ENCODE measurements around the gene TAOK2. TPM values are rescaled to one million over a fixed set of nuclear protein-coding genes. Genes with fewer than 3 reads are reported as not detected.

TAOK2 gene
- polyA plus RNA-seq, 1 donor: 46.6 TPM

DNA sequence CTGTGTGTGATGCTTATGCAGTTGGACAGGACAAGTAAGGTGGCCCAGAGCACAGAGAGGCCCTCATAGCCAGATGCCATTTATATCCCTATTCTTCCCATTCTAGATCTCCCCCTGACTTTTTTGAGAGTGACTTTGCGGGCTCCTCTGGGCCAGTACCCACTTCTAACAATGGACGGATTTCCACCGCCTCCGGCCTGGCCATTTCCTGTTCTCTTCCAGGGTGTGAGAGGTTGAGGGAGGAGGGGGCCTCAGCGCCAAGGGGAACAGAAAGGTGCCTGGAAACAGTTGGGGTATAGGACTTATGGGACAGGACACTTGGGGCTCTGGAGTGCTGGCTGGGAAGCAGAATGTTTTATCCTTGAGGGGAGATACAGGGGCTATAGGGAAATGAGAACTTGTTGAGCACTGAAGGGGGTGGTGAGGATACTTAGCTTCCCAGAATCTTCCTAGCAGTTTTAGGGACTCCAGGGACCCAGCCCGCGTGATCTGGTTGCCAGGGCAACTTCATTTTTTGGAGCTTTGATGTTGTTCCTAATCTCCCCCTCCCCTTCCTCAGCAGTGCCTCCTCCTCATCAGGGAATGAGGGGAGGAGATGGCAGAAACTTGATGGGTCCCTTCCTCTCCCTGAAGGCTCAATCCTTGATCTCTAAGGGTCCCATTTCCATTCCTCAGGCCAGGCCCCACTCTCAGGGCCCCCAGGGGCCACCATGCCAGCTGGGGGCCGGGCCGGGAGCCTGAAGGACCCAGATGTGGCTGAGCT, 3.6 kb downstream of the TAOK2 start:
- Histone ChIP-seq H3K27ac (ENCODE audit: low read length) (no peak overlapping the region), H3K4me3 (ENCODE audit: low read length) (no peak overlapping the region), H3K4me1 (ENCODE audit: control insufficient read depth, insufficient read depth, low read length) (peaks cover 16% of the 10 kb centered on the region)

DNA sequence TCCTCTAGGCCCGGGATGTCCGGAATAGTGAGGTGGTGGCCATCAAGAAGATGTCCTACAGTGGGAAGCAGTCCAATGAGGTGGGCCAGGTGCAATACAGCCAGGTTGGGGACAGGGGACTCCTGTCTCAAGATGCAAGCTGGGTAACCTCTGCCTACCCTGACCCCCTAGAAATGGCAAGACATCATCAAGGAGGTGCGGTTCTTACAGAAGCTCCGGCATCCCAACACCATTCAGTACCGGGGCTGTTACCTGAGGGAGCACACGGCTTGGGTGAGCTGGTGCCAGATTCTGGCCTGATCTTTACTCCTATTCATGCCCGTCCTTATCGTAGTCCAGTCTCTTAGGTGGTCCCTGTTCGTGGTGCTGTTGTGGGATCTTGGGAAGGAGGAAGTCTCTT, 4.4 kb downstream of the TAOK2 start:
- no CpG with 5 or more reads among the region's 9 CpGs for WGBS (ENCODE audit: insufficient coverage, low lambda C conversion rate)
- H3K27ac ChIP-seq (ENCODE audit: low read length): no peak overlapping the region

More for the DNA sequence above, 3.6 kb downstream of the TAOK2 start:
- Histone ChIP-seq H3K36me3 (ENCODE audit: control insufficient read depth, insufficient read depth, low read length) (peaks cover 53% of the 10 kb centered on the region), H3K27me3 (ENCODE audit: control insufficient read depth, insufficient read depth, low read length) (no peaks in the 10 kb centered on the region), H3K9me3 (ENCODE audit: control insufficient read depth, low read depth, low read length) (no peaks in the 10 kb centered on the region)
- no peak for DNase-seq
- no CpG with 5 or more reads among the region's 9 CpGs for WGBS (ENCODE audit: insufficient coverage, low lambda C conversion rate)

GRCh38 chr16:29978564-29979270, 5.0 kb downstream of the TAOK2 start:
- WGBS (ENCODE audit: insufficient coverage, low lambda C conversion rate): no CpG with 5 or more reads among the region's 9 CpGs
- no peak for DNase-seq
- no peaks in the 10 kb centered on the region for H3K27me3 ChIP-seq (ENCODE audit: control insufficient read depth, insufficient read depth, low read length)
- H3K9me3 ChIP-seq (ENCODE audit: control insufficient read depth, low read depth, low read length): no peaks in the 10 kb centered on the region
- peaks cover 65% of the 10 kb centered on the region for H3K36me3 ChIP-seq (ENCODE audit: control insufficient read depth, insufficient read depth, low read length)
- H3K27ac ChIP-seq (ENCODE audit: low read length): no peak overlapping the region
- H3K4me3 ChIP-seq (ENCODE audit: low read length): no peak overlapping the region
- peaks cover 13% of the 10 kb centered on the region for H3K4me1 ChIP-seq (ENCODE audit: control insufficient read depth, insufficient read depth, low read length)

More for the DNA sequence above, 4.4 kb downstream of the TAOK2 start:
- no peaks in the 10 kb centered on the region for H3K9me3 ChIP-seq (ENCODE audit: control insufficient read depth, low read depth, low read length)
- peaks cover 58% of the 10 kb centered on the region for H3K36me3 ChIP-seq (ENCODE audit: control insufficient read depth, insufficient read depth, low read length)
- no peak for DNase-seq
- peaks cover 16% of the 10 kb centered on the region for H3K4me1 ChIP-seq (ENCODE audit: control insufficient read depth, insufficient read depth, low read length)
- H3K27me3 ChIP-seq (ENCODE audit: control insufficient read depth, insufficient read depth, low read length): no peaks in the 10 kb centered on the region
- H3K4me3 ChIP-seq (ENCODE audit: low read length): no peak overlapping the region

DNA sequence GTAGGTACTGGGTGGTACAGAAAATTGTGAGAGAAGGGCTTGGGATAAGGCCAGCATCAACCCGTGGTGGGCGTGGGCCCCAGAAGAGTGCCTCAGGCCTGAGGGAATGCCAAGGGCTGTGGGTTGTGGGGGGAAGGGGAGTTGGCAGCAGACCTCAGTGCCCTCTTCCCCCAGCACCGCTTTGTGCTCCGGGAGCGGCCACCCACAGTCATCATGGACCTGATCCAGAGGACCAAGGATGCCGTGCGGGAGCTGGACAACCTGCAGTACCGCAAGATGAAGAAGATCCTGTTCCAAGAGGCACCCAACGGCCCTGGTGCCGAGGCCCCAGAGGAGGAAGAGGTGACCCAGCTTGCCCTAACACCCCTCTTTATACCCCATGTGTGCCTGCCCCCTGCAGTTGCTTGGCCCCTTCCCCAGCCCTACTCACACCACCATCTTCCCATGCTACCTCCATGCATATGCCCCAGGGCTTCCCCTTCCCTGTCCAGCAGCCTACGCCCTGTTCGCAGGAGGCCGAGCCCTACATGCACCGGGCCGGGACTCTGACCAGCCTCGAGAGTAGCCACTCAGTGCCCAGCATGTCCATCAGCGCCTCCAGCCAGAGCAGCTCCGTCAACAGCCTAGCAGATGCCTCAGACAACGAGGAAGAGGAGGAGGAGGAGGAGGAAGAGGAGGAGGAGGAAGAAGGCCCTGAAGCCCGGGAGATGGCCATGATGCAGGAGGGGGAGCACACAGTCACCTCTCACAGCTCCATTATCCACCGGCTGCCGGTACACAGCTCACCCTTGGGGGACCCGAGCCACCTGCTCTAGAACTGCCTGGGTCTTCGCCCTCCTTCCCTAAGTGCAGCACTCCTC, 9.1 kb downstream of the TAOK2 start:
- Histone ChIP-seq H3K4me1 (ENCODE audit: control insufficient read depth, insufficient read depth, low read length) (no peaks in the 10 kb centered on the region), H3K27me3 (ENCODE audit: control insufficient read depth, insufficient read depth, low read length) (no peaks in the 10 kb centered on the region), H3K27ac (ENCODE audit: low read length) (no peak overlapping the region), H3K4me3 (ENCODE audit: low read length) (no peak overlapping the region), H3K9me3 (ENCODE audit: control insufficient read depth, low read depth, low read length) (no peaks in the 10 kb centered on the region), H3K36me3 (ENCODE audit: control insufficient read depth, insufficient read depth, low read length) (peaks cover 98% of the 10 kb centered on the region)
- no CpG with 5 or more reads among the region's 24 CpGs for WGBS (ENCODE audit: insufficient coverage, low lambda C conversion rate)
- no peak for DNase-seq

- DNase-seq: no peak
- peaks cover 98% of the 10 kb centered on the region for H3K36me3 ChIP-seq (ENCODE audit: control insufficient read depth, insufficient read depth, low read length)
- no CpG with 5 or more reads among the region's 12 CpGs for WGBS (ENCODE audit: insufficient coverage, low lambda C conversion rate)
- no peaks in the 10 kb centered on the region for H3K4me1 ChIP-seq (ENCODE audit: control insufficient read depth, insufficient read depth, low read length)
- H3K4me3 ChIP-seq (ENCODE audit: low read length): no peak overlapping the region
- no peak overlapping the region for H3K27ac ChIP-seq (ENCODE audit: low read length)
- no peaks in the 10 kb centered on the region for H3K9me3 ChIP-seq (ENCODE audit: control insufficient read depth, low read depth, low read length)
- H3K27me3 ChIP-seq (ENCODE audit: control insufficient read depth, insufficient read depth, low read length): no peaks in the 10 kb centered on the region
Measured at GRCh38 chr16:29983420-29984136, 9.9 kb downstream of the TAOK2 start.

DNA sequence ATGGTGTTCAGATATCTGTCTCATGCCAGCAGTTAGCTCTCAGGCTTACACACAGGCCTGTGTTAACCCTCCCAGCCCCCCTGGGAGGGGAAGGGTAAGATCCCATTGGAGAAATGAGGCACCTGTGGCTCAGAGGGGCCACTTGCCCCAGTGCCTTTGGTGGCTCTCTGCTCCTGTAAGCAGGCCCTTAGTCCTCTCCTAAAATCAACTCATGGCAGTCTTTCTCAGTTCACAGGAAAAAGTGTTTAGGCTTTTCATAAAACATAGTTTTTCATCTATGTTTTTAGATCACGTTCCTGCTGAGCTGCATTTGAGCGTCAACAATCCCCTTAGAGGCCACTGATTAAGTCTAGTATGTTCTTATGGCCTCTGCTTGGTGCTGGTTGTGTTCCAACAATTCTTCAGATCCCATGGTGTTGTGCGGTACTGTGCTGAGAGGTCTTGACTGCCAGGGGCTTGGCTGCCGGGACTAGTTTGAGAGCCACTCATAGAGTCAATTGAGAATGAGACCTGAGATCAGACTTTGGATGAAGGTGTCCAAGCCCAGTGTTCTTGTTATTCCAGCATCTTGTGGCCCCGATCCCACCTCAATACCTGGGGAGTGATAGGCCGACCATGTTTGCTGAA, 10.6 kb downstream of the TAOK2 start:
- Histone ChIP-seq H3K36me3 (ENCODE audit: control insufficient read depth, insufficient read depth, low read length) (peaks cover 97% of the 10 kb centered on the region), H3K9me3 (ENCODE audit: control insufficient read depth, low read depth, low read length) (no peaks in the 10 kb centered on the region), H3K4me3 (ENCODE audit: low read length) (no peak overlapping the region), H3K27ac (ENCODE audit: low read length) (no peak overlapping the region), H3K4me1 (ENCODE audit: control insufficient read depth, insufficient read depth, low read length) (no peaks in the 10 kb centered on the region), H3K27me3 (ENCODE audit: control insufficient read depth, insufficient read depth, low read length) (no peaks in the 10 kb centered on the region)
- 89% methylated on average over 2 of the region's 6 CpGs for WGBS (ENCODE audit: insufficient coverage, low lambda C conversion rate)
- DNase-seq: no peak

DNA sequence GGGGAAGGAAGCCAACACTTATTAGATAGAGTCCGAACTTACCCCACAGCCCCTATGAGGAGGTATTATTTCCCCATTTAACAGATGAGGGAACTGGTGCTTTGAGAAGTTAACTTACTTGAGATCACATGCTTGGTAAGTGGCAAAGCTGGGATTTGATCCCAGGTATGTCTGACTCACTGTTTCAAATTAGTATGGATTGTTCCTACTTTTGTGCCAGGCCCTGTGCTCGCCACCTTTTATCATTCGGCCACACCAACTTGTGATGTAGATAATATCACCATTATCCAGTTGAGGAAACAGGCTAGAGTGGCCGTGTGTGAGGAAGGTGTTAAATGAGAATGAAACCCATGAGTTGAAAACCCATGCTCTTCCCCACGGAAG, 11.1 kb downstream of the TAOK2 start:
- Histone ChIP-seq H3K9me3 (ENCODE audit: control insufficient read depth, low read depth, low read length) (no peaks in the 10 kb centered on the region), H3K4me1 (ENCODE audit: control insufficient read depth, insufficient read depth, low read length) (peaks cover 4% of the 10 kb centered on the region), H3K4me3 (ENCODE audit: low read length) (no peak overlapping the region), H3K27ac (ENCODE audit: low read length) (no peak overlapping the region), H3K36me3 (ENCODE audit: control insufficient read depth, insufficient read depth, low read length) (peaks cover 97% of the 10 kb centered on the region), H3K27me3 (ENCODE audit: control insufficient read depth, insufficient read depth, low read length) (no peaks in the 10 kb centered on the region)
- no peak for DNase-seq
- no CpG with 5 or more reads among the region's 5 CpGs for WGBS (ENCODE audit: insufficient coverage, low lambda C conversion rate)

DNA sequence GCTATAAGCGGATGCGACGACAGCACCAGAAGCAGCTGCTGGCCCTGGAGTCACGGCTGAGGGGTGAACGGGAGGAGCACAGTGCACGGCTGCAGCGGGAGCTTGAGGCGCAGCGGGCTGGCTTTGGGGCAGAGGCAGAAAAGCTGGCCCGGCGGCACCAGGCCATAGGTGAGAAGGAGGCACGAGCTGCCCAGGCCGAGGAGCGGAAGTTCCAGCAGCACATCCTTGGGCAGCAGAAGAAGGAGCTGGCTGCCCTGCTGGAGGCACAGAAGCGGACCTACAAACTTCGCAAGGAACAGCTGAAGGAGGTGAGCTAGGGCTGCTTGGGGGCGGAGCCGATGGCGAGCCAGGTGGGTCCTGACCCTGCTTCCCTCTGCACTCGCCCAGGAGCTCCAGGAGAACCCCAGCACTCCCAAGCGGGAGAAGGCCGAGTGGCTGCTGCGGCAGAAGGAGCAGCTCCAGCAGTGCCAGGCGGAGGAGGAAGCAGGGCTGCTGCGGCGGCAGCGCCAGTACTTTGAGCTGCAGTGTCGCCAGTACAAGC, 11.7 kb downstream of the TAOK2 start:
- Histone ChIP-seq H3K27me3 (ENCODE audit: control insufficient read depth, insufficient read depth, low read length) (no peaks in the 10 kb centered on the region), H3K9me3 (ENCODE audit: control insufficient read depth, low read depth, low read length) (no peaks in the 10 kb centered on the region), H3K27ac (ENCODE audit: low read length) (no peak overlapping the region), H3K4me3 (ENCODE audit: low read length) (no peak overlapping the region), H3K4me1 (ENCODE audit: control insufficient read depth, insufficient read depth, low read length) (peaks cover 7% of the 10 kb centered on the region), H3K36me3 (ENCODE audit: control insufficient read depth, insufficient read depth, low read length) (peaks cover 94% of the 10 kb centered on the region)
- WGBS (ENCODE audit: insufficient coverage, low lambda C conversion rate): no CpG with 5 or more reads among the region's 28 CpGs
- no peak for DNase-seq

- H3K4me1 ChIP-seq (ENCODE audit: control insufficient read depth, insufficient read depth, low read length): peaks cover 7% of the 10 kb centered on the region
- H3K27ac ChIP-seq (ENCODE audit: low read length): no peak overlapping the region
- no peak for DNase-seq
- H3K9me3 ChIP-seq (ENCODE audit: control insufficient read depth, low read depth, low read length): no peaks in the 10 kb centered on the region
- no CpG with 5 or more reads among the region's 20 CpGs for WGBS (ENCODE audit: insufficient coverage, low lambda C conversion rate)
- H3K36me3 ChIP-seq (ENCODE audit: control insufficient read depth, insufficient read depth, low read length): peaks cover 95% of the 10 kb centered on the region
- no peaks in the 10 kb centered on the region for H3K27me3 ChIP-seq (ENCODE audit: control insufficient read depth, insufficient read depth, low read length)
- H3K4me3 ChIP-seq (ENCODE audit: low read length): no peak overlapping the region
Measured at GRCh38 chr16:29986231-29986630, 12.6 kb downstream of the TAOK2 start.
